Tibial nerve (tissue), 4 donors: Measurements from ENCODE around the gene PAPSS2. TPM values are rescaled to one million over a fixed set of nuclear protein-coding genes. Genes with fewer than 3 reads are reported as not detected.
A peak's percentile ranks its signal among the peaks of the same experiment; 100 is the strongest.

Experiments used
- DNase-seq, 2 donors: peaks; one replicate each; pipeline ENCODE4 v3.0.0-alpha.2; 2019; ENCODE audit warnings: low spot score in 2 of 2
- H3K27ac ChIP-seq, 4 donors: fragments of 200-600 bp; sonication (generic) in 3 of 4; one replicate each; pipeline ENCODE4 v1.5.1; 2017 to 2019; ENCODE audit warnings: mild to moderate bottlenecking in 1 of 4
- H3K27me3 ChIP-seq, 2 donors: fragments of 200-600 bp; sonication (generic) in 1 of 2; one replicate each; pipeline versions ENCODE4 v1.5.1 to v1.6.0; 2017 to 2019
- H3K36me3 ChIP-seq, 3 donors: fragments of 200-600 bp; sonication (generic); one replicate each; pipeline ENCODE4 v1.5.1; 2018 to 2019
- H3K4me1 ChIP-seq, 4 donors: fragments of 200-600 bp; sonication (generic) in 3 of 4; one replicate each; pipeline ENCODE4 v1.5.1; 2017 to 2019
- H3K4me3 ChIP-seq, 4 donors: fragments of 200-600 bp; sonication (generic) in 3 of 4; one replicate each; pipeline ENCODE4 v1.5.1; 2017 to 2019; ENCODE audit warnings: mild to moderate bottlenecking in 1 of 4, moderate library complexity in 1 of 4
- H3K9me3 ChIP-seq, 4 donors: fragments of 200-600 bp; sonication (generic) in 3 of 4; one replicate each; pipeline ENCODE4 v1.5.1; 2017 to 2019
- CTCF ChIP-seq, 5 experiments: fragments of 200-600 bp in 3 of 5; fragments of 450-650 bp in 2 of 5; sonication (generic) in 3 of 5; IDR thresholded peaks; one replicate each; pipeline ENCODE4 v1.5.1; 2016 to 2019; ENCODE audit warnings: antibody characterized with exemption in 5 of 5, mild to moderate bottlenecking in 3 of 5, moderate library complexity in 2 of 5
- EP300 ChIP-seq, 2 donors: sonication (generic); formaldehyde crosslinking; IDR thresholded peaks; one replicate each; pipeline ENCODE4 v1.6.1; 2017; ENCODE audit warnings: antibody characterized with exemption in 2 of 2, mild to moderate bottlenecking in 1 of 2
- POLR2A ChIP-seq, 2 donors: fragments of 450-650 bp; IDR thresholded peaks; one replicate each; pipeline ENCODE4 v1.6.1; 2017; ENCODE audit warnings: antibody characterized with exemption in 2 of 2, mild to moderate bottlenecking in 2 of 2, moderate library complexity in 2 of 2
- WGBS, 2 donors: methylation state at CpG; one replicate each; pipeline ENCODE4 v1.1.5; 2018; 5-methylcytosine and 5-hydroxymethylcytosine counted together
- total RNA-seq, 4 donors: library from RNA; depleted of rRNA; stranded (reverse); fragments of >200 nt; gene quantifications; one replicate each; pipeline ENCODE4 v1.1.0, GENCODE V29; 2016

The PAPSS2 gene
- total RNA-seq, 4 donors from 2014 or later = 11.6 to 32.8 (median 19.8) TPM

GRCh38 chr10:87764072-87764934 lies 104.6 kb downstream of the PAPSS2 start:
- Histone ChIP-seq H3K4me3 (no peak overlapping the region), H3K36me3 (peaks cover 0 to 50% (median 0%) of the 10 kb centered on the region in 3 donors), H3K9me3 (no peaks in the 10 kb centered on the region), H3K27ac (no peak overlapping the region), H3K27me3 (no peaks in the 10 kb centered on the region), H3K4me1 (no peaks in the 10 kb centered on the region)
- TF ChIP-seq EP300 (IDR thresholded peaks at IDR 0.05) (no peak), CTCF (IDR thresholded peaks at IDR 0.05) (no peak), POLR2A (IDR thresholded peaks at IDR 0.05) (no peak)
- WGBS, 2 donors = 90 to 94% methylated on average over 13 of the region's 13 CpGs
- DNase-seq = no peak

GRCh38 chr10:87765666-87766376 lies 106.1 kb downstream of the PAPSS2 start:
- no peak for DNase-seq
- TF ChIP-seq POLR2A (IDR thresholded peaks at IDR 0.05) (no peak), EP300 (IDR thresholded peaks at IDR 0.05) (no peak), CTCF (IDR thresholded peaks at IDR 0.05) (no peak)
- WGBS, 2 donors = 85 to 98% methylated on average over 5 of the region's 5 CpGs
- Histone ChIP-seq H3K9me3 (no peaks in the 10 kb centered on the region), H3K27ac (no peak overlapping the region), H3K4me3 (no peak overlapping the region), H3K36me3 (peaks cover 0 to 57% (median 0%) of the 10 kb centered on the region in 3 donors), H3K4me1 (no peaks in the 10 kb centered on the region), H3K27me3 (no peaks in the 10 kb centered on the region)

- no peak overlapping the region for H3K4me3 ChIP-seq
- WGBS, 2 donors = 85 to 93% methylated on average over 5 of the region's 5 CpGs
- H3K9me3 ChIP-seq = no peaks in the 10 kb centered on the region
- DNase-seq = no peak
- TF ChIP-seq CTCF (IDR thresholded peaks at IDR 0.05) (no peak), POLR2A (IDR thresholded peaks at IDR 0.05) (no peak), EP300 (IDR thresholded peaks at IDR 0.05) (no peak)
- H3K27ac ChIP-seq = no peak overlapping the region
- H3K4me1 ChIP-seq = no peaks in the 10 kb centered on the region
- peaks cover 0 to 57% (median 0%) of the 10 kb centered on the region in 3 donors for H3K36me3 ChIP-seq
- H3K27me3 ChIP-seq = no peaks in the 10 kb centered on the region
Measured at GRCh38 chr10:87767253-87767652, 107.6 kb downstream of the PAPSS2 start.

GRCh38 chr10:87771871-87772500 lies 112.3 kb downstream of the PAPSS2 start:
- Histone ChIP-seq H3K27ac (no peak overlapping the region), H3K4me3 (no peak overlapping the region), H3K36me3 (peaks cover 0 to 44% (median 0%) of the 10 kb centered on the region in 3 donors), H3K4me1 (no peaks in the 10 kb centered on the region), H3K27me3 (no peaks in the 10 kb centered on the region), H3K9me3 (no peaks in the 10 kb centered on the region)
- 89 to 92% methylated on average over 2 of the region's 2 CpGs for WGBS, 2 donors
- TF ChIP-seq EP300 (IDR thresholded peaks at IDR 0.05) = no peak
- peak; percentile 29 to 50 (median 43) for TF ChIP-seq CTCF (IDR thresholded peaks at IDR 0.05)
- no peak for TF ChIP-seq POLR2A (IDR thresholded peaks at IDR 0.05)
- DNase-seq = no peak
